ENCODE measurements around the gene PBX4.

The PBX4 gene

DNA sequence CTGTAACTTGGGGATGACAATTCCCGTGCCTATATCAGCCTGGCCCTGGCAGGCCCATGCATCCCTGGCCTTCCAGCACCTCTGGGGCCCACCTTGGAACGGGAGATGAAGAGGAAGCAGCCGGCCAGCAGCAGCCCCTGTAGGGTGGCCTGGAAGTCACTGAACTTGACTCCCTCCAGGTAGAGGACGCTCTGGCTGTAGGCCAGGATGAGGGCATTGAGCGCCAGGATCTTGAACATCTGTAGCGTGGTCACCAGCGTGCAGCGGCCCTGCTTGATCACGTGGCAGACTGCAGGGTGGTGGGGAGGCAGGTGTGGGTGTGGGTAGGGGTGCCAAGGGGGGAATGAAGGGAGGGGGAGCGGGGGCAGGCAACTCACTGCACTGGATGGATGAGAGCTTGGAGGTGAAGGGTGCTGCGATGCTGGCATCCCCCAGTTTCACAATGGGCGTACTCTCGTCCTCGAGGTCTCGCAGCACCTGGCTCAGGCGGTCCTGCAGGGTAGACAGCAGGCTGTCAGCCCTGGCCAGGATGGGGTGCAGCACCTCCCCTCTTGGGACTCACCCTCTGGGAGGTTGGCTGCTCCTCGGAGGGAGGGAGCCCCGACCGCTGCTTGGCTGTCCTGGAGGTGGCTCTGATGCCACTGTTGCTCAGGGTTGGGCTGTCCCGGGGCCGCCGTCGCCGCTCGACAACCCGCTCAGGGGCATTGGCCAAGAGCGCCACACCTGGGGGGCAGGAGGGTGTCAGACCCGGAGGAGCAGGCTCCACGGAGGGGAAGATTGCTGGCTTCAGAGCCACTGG, 28.7 kb upstream of the PBX4 start:
- H3K27ac ChIP-seq, result no peak overlapping the region
- TF ChIP-seq, protein P1, sequence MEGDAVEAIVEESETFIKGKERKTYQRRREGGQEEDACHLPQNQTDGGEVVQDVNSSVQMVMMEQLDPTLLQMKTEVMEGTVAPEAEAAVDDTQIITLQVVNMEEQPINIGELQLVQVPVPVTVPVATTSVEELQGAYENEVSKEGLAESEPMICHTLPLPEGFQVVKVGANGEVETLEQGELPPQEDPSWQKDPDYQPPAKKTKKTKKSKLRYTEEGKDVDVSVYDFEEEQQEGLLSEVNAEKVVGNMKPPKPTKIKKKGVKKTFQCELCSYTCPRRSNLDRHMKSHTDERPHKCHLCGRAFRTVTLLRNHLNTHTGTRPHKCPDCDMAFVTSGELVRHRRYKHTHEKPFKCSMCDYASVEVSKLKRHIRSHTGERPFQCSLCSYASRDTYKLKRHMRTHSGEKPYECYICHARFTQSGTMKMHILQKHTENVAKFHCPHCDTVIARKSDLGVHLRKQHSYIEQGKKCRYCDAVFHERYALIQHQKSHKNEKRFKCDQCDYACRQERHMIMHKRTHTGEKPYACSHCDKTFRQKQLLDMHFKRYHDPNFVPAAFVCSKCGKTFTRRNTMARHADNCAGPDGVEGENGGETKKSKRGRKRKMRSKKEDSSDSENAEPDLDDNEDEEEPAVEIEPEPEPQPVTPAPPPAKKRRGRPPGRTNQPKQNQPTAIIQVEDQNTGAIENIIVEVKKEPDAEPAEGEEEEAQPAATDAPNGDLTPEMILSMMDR (conservative IDR thresholded peaks at IDR 0.05), result no peak

DNA sequence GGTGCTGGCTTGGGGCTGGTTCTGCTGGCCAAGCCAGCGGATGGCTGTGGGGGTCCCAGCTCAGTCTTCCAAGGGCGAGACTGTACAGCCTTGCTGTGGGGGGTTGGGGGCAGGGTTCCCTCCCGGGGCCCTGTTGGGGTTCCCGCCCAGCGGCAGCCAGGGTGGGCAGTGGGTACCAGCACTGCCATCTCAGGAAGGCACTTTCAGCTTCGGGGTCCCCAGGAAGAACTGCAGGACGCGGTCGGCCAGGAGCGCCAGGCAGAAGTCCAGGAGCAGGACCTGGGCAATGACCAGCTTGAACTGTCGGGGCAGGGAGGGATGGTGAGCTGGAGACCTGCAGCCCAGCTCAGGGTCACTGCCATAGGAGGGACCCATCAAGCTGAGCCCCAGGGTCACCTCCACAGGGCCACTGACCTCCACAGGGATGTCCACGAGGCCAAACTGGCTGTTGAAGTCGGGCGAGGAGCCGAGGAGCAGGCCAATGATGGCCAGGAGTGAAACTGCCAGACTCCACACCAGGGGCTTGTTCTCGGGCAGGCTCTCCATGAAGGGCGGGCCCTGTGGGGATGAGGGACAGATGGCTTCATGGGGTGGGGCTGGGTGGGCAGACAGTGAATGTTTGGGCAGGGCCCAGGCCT, 26.9 kb upstream of the PBX4 start:
- no peak overlapping the region for H3K27ac ChIP-seq
- TF ChIP-seq, protein P1 (conservative IDR thresholded peaks at IDR 0.05), result no peak

DNA sequence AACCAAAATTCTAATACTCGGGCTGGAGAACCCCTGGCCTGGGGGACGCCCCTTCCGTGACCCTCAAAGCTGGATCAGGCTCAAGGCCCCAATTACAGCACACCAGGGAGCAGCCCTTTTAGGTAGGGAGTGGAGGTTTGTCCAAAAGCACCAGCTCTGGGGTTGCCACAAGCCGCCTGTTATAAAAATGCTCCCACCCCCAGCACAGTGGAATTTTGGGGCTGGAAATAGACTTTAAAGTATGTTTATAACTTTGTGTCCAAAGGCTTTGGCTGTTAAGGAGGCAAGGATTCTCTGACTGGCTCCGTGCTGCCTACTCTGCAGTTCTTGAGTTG, 25.5 kb upstream of the PBX4 start:
- TF ChIP-seq, protein P1 (conservative IDR thresholded peaks at IDR 0.05), result peak; percentile 46
- peak overlapping the region; percentile 54; the same call in 1 of the 2 replicates for H3K27ac ChIP-seq

DNA sequence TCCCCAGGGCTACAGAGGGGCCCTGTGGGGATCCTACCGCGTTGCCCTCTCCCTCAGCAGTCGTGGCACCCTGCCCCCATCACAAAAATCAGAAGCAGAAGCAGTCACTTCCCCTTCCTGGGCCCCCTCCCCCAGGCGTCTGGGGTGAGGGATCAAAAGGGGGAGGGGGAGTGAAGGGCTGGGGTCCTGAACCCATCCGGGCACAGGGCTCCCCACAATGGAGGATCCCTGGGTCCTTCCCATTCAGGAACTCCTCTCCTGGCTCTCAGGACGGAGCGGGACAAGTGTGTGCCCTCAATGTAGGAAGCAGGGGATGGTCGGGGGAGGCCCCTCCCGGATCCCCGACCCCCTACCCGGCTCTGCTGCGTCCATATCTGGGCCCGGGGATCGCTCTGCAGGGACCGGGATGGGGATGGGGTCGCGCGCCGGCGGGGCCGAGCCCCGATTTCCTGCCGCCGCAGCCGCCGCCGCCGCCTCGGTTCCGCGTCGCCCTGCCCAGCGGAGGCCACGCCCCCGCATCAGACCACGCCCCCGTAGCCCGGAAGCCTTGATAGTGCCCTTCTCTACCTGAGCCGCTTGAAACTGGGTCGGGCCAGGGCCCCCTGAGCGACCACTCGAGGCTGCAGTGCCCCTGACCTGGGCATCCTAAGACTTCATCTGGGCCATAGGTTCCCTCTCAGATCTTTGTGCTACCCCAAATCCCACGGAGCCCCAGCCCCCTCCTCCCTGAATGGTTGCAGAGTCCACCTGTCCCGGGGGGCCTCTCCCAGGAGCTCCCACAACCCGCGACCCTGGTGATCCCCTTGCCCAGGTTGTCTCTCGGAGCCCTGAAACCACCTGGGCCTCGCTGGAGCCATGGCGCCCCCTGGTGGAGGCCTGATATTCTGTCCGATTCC, 24.9 kb upstream of the PBX4 start, which contains the start of gene GMIP:
TSS of gene GMIP (minus strand) at position 500 of the 896 bp plus-strand sequence. CDS start at position 372, 128 bp downstream.
- TF ChIP-seq, protein P1 (conservative IDR thresholded peaks at IDR 0.05), result peak; percentile 75
- H3K27ac ChIP-seq, result peak within 1 kb of the TSS; percentile 54; the same call in 1 of the 2 replicates

DNA sequence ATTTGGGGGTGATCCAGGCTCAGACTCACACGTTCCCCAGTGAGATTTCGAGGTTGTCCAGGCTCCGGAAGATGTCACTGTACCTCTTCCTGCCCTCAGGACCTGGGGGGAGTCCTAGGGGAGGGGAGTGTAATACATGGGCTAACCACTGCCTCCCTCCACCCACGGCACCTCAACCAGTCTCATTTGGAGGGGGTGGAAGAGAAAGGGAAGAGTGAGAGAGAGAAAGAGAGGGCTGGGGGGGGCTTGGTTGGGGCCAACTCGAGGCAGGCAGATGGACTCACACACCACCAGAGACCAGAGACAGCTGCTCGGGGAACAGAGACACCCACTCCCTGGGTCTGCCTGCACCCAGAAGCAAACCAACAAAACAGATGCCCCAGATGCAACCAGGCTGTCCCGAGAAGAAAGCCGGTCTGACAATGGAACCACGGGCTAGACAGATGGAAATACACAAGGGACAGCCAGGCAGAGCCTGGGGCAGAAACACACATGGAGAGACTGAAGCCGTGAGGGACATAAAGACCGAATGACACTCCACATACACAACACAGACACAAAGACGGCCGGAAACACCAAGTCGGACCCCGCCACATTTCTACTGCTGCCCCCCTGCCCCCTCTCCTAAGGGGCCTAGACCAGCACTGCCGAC, 24.1 kb upstream of the PBX4 start:
- TF ChIP-seq, protein P1 (conservative IDR thresholded peaks at IDR 0.05), result no peak
- peak overlapping the region; percentile 54; the same call in 1 of the 2 replicates for H3K27ac ChIP-seq

DNA sequence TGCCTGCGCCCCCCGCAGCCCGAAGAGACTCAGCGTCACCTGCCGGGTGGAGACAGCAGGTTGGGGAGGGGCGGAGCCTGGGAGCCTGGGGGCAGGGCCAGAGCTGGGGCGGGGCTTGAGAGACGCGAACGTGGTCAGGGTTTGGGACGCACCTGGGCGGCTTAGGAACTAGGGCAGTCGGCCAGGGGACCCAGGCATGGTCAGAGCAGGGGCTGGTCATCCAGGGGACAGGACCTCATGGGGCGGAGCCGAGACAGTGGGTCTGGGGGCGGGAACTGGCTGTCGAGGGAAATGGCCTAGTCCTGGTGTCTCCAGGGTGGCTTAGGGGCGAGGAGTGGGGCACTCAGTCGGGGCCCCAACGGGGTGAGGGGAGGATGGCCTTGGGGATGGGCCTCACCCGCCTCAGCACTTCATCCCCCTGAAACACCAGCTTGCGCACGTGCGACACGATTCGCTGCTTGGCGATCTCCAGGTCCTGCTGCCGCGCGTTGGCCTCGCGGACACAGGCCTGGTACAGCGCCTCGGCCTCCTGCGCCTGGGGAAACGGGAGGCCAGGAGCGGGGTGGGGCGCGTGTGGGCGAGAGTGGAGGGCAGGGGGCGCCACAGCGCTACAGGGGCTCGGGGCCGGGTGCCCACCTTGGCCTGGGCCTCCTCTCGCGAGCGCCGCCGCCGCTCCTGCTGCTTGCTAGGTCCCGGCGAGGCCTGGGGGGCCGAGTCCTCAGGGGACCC, 19.2 kb upstream of the PBX4 start:
- TF ChIP-seq, protein P1 (conservative IDR thresholded peaks at IDR 0.05), result no peak
- no peak overlapping the region for H3K27ac ChIP-seq

All from VCaP (cell line).